ENCODE results near the gene YY2. TPM values are rescaled to one million over a fixed set of nuclear protein-coding genes. Genes with fewer than 3 reads are reported as not detected.

The YY2 gene
- total RNA-seq, 1 donor from 2014 or later = 1.1 TPM

- Histone ChIP-seq H3K4me1 (no peaks in the 10 kb centered on the region), H3K4me3 (no peak overlapping the region), H3K36me3 (no peaks in the 10 kb centered on the region), H3K9me3 (no peaks in the 10 kb centered on the region), H3K27ac (no peak overlapping the region), H3K27me3 (ENCODE audit: low read depth) (no peaks in the 10 kb centered on the region)
- TF ChIP-seq CTCF (IDR thresholded peaks at IDR 0.05) = no peak
- DNase-seq (no peak), ATAC-seq (no peak)
- intact Hi-C loops (cut with DNase I) = no loop called here
Observed at GRCh38 chrX:21885568-21885967, 29.8 kb downstream of the YY2 start.

GRCh38 chrX:21905313-21905712, 49.5 kb downstream of the YY2 start:
- intact Hi-C loops (cut with DNase I) = no loop called here
- H3K4me1 ChIP-seq = no peaks in the 10 kb centered on the region
- DNase-seq = no peak
- no peaks in the 10 kb centered on the region for H3K27me3 ChIP-seq (ENCODE audit: low read depth)
- no peaks in the 10 kb centered on the region for H3K36me3 ChIP-seq
- no peak for TF ChIP-seq CTCF (IDR thresholded peaks at IDR 0.05)
- no peak for ATAC-seq
- H3K27ac ChIP-seq = no peak overlapping the region
- no peaks in the 10 kb centered on the region for H3K9me3 ChIP-seq
- no peak overlapping the region for H3K4me3 ChIP-seq

- Histone ChIP-seq H3K36me3 (no peaks in the 10 kb centered on the region), H3K4me1 (no peaks in the 10 kb centered on the region), H3K27me3 (ENCODE audit: low read depth) (no peaks in the 10 kb centered on the region), H3K9me3 (no peaks in the 10 kb centered on the region), H3K27ac (no peak overlapping the region), H3K4me3 (no peak overlapping the region)
- ATAC-seq = no peak
- no peak for DNase-seq
- no peak for TF ChIP-seq CTCF (IDR thresholded peaks at IDR 0.05)
- intact Hi-C loops (cut with DNase I) = no loop called here
Observed at GRCh38 chrX:21905953-21906352, 50.2 kb downstream of the YY2 start.

- Histone ChIP-seq H3K4me3 (no peak overlapping the region), H3K9me3 (no peaks in the 10 kb centered on the region), H3K36me3 (no peaks in the 10 kb centered on the region), H3K4me1 (no peaks in the 10 kb centered on the region), H3K27ac (no peak overlapping the region), H3K27me3 (ENCODE audit: low read depth) (no peaks in the 10 kb centered on the region)
- DNase-seq = no peak
- ATAC-seq = no peak
- TF ChIP-seq CTCF (IDR thresholded peaks at IDR 0.05) = no peak
- intact Hi-C loops (cut with DNase I) = no loop called here
Observed at GRCh38 chrX:21907260-21907659, 51.5 kb downstream of the YY2 start.

Other genes with a start within 250 kb of the YY2 start
- gene KLHL34, start 197.7 kb upstream of the YY2 start, total RNA-seq = not detected
- not detected for gene SMPX, start 97.9 kb upstream of the YY2 start, total RNA-seq
- gene MBTPS2, start 16.4 kb upstream of the YY2 start, total RNA-seq = 11.2 TPM
- 53.7 TPM for gene SMS, start 84.7 kb downstream of the YY2 start, total RNA-seq
- gene PHEX, start 176.3 kb downstream of the YY2 start, total RNA-seq = 2.7 TPM